GM20431 (cell line): ENCODE measurements around the gene TXNL4B.
"Not testable (repeated sequence)": the region's sequence is repeated elsewhere in the genome, so short reads cannot be mapped to it uniquely, and the experiment has no call there.

Experiments
- in situ Hi-C: fragments of 300-500 bp; cut with MseI, MboI; formaldehyde crosslinking; loops from one replicate; pipeline ENCODE4 v1.15.0; 2020; ENCODE audit warnings: low sequenced_read_pairs; ENCODE audit not compliant: unreplicated experiment

The TXNL4B gene

DNA sequence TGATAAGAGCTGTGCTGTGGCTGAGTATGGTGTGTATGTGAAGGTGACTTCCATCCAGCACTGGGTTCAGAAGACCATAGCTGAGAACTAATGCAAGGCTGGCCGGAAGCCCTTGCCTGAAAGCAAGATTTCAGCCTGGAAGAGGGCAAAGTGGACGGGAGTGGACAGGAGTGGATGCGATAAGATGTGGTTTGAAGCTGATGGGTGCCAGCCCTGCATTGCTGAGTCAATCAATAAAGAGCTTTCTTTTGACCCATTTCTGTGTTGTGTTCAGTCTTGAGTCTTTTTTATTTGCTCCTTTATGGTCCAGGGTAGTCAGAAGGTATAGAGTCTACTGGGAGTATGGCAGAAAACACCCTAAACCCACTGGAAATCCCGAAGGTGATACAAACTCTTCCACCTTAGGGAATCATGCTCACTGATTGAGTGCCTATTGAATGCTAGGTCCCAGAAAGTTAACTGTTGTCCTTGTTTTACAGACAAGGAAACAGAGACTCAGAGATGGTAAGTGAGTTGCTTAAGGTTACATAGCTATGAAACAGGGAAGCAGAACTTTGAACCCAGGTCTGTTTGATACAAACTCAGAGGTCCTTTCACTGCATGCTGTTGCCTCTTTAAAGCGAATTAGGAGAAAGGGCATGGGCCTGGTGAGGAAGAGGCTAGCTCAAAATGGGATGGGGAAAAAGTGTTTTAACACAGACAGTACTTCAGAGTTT is 16.3 kb downstream of the TXNL4B start:
- in situ Hi-C loops = not testable (repeated sequence)

DNA sequence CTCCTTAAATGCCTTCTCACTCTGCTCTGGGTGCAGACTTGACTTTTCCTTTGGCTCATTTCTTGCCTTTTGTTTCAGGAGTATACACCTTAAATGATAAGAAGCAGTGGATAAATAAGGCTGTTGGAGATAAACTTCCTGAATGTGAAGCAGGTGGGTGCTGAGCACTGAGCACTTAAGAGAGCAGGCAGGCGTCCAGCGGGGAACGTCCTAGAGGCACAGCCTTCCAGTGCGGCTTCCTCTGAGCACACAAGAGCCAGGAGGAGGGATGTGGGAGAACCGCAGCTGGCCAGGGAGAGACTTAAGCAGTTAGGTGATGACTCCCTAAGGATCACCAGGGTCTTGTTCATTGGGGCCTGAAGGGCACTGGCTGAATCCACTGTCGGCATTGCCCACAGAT is 18.4 kb downstream of the TXNL4B start:
- in situ Hi-C loops = not testable (repeated sequence)

DNA sequence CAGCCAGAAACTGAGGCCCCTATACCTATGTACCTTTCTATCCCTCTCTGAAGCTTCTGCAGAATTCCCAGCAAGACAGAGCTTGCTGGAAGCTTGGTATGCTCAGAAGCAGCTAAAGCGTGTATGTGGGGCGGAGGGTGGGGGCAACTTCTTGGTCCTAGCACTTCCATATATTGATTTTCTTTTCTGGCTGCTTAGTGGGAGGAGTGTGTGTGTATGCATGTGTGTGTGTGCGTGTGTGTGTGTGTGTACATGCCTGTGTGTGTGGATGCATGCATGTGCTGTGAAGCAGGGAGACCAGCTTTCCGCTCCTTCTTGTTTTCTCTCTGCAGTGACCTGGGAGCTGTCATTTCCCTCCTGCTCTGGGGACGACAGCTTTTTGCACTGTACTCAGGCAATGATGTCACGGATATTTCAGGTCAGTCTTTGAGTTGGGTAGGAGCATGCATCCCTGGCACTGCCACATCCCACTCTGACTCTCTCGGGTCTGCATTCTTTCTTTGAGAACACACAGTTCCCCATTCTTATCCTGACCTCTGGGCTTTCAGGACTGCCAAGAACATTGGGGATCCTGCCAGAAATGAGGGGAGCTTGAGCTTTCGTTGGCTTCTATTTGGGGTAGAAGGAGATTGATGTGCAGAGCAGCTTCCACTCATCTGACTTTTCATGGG is 19.7 kb downstream of the TXNL4B start:
- in situ Hi-C loops = no loop called here

DNA sequence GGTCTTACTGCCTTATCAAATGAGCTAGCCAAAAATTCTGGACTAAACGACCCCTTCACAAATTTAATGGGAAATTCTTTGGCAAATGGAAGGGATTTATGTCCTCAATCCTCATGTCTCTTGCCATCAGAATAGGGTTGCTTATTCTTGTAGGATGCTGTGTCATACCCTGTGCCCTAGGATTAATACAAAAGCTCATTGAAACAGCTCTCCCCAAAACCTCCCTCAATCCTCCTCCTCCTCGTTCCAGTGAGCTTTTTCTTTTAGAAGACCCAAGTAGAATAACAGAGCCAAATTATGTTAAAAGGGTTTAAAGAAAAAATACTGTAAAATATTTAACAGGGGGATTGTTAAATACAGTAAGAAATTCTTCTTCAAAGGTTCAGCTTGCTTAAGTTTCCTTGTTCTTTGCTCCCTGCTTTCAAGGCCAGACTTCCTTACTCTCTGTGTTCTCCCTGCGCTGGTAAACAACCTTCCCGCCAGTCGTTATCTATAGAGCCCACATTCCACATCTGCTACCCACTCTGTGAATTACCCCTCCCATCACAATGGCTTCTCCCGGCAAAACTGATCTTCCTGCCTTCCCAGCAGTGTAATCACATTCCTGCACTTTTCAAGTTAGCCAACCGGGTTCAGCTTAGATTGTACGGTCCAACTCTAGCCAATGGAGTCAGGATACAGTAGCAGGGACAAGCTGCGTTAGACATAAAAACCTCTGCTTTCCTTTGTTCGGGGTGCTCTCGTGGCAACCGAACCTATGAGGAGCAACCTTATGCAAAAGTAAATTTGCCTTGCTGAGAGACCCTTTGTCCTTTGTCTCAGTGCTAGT is 20.7 kb downstream of the TXNL4B start:
- in situ Hi-C loops = no loop called here

DNA sequence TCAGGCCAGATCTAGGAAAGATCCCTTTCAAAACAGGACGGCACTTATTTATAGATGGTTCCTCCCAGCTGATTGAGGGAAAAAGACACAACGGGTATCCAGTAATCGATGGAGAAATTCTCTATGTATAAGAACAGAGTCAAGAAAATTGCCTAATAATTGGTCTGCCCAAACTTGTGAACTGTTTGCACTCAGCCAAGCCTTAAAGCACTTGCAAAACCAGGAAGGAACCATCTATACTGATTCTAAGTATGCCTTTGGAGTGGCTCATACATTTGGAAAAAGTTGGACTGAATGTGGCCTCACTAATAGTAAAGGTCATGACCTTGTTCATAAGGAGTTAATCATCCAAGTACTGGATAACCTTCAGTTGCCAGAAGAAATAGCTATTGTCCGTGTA is 24.5 kb downstream of the TXNL4B start:
- in situ Hi-C loops = no loop called here

DNA sequence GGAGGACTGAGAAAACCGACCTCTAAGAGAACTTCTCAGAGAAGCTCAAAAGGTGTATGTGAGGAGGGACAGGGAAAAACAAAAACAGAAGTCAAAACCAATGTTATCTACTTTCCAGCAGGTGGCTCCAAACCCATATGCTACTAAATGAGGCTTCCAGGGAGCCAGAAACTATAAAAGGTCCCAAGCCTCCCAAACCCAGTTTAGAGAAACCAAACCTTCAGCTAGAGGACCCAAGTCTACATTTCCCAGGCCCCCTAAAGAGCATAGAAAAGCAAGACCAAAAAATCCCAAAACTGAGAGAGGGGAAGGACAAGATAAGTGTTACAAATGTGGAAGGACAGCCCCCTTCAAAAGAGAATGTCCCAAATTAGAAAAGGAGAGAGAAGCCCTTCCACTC is 26.7 kb downstream of the TXNL4B start:
- in situ Hi-C loops = no loop called here

DNA sequence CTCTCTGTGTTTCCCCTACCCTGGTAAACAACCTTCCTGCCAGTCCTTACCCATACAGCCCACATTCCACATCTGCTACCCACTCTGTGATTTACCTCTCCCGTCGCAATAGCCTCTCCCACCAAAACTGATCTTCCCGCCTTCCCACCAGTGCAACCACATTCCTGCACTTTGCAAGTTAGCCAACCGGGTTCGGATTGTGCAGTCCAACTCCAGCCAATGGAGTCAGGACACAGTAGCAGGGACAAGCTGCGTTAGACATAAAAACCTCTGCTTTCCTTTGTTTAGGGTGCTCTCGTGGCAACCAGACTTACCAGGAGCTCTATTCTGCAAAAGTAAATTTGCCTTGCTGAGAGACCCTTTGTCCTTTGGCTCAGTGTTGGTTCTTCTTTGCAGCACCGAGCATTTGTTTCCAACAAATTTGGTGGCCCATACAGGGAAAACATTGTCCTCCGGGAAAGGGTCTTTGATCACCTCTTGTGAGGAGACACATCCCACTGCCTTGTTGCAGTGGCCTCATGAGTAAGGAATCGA is 29.0 kb downstream of the TXNL4B start:
- in situ Hi-C loops = no loop called here

DNA sequence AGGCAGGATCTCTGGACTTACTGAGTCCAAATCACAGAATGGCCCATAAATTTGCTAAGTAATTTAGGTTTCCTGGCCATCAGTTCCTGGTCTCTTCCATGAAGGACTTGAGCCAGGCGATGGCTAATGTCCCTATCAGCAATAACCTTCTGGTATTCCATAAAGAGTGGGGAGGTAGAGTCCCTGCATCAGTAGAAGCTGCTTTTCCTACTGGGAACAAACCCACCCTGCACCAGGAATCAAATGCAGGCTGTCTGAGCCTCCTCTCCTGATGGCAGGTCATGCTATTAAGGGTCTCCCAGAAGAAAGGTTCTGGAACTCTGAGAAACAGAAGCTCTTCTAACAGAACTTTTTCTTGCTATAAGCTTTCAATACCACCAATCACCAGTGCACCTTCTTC is 31.9 kb downstream of the TXNL4B start:
- in situ Hi-C loops = no loop called here

DNA sequence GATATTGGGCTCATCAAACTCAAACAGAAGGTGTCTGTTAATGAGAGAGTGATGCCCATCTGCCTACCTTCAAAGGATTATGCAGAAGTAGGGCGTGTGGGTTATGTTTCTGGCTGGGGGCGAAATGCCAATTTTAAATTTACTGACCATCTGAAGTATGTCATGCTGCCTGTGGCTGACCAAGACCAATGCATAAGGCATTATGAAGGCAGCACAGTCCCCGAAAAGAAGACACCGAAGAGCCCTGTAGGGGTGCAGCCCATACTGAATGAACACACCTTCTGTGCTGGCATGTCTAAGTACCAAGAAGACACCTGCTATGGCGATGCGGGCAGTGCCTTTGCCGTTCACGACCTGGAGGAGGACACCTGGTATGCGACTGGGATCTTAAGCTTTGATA is 33.0 kb downstream of the TXNL4B start:
- in situ Hi-C loops = no loop called here

DNA sequence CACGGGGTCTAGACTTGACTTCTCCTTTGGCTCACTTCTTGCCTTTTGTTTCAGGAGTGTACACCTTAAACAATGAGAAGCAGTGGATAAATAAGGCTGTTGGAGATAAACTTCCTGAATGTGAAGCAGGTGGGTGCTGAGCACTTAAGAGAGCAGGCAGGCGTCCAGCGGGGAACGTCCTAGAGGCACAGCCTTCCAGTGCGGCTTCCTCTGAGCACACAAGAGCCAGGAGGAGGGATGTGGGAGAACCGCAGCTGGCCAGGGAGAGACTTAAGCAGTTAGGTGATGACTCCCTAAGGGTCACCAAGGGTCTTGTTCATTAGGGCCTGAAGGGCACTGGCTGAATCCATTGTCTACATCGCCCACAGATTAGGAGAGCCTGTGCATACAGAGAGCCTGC is 34.4 kb downstream of the TXNL4B start:
- in situ Hi-C loops = not testable (repeated sequence)

DNA sequence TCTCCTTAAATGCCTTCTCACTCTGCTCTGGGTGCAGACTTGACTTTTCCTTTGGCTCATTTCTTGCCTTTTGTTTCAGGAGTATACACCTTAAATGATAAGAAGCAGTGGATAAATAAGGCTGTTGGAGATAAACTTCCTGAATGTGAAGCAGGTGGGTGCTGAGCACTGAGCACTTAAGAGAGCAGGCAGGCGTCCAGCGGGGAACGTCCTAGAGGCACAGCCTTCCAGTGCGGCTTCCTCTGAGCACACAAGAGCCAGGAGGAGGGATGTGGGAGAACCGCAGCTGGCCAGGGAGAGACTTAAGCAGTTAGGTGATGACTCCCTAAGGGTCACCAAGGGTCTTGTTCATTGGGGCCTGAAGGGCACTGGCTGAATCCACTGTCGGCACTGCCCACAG is 36.1 kb downstream of the TXNL4B start:
- in situ Hi-C loops = not testable (repeated sequence)

DNA sequence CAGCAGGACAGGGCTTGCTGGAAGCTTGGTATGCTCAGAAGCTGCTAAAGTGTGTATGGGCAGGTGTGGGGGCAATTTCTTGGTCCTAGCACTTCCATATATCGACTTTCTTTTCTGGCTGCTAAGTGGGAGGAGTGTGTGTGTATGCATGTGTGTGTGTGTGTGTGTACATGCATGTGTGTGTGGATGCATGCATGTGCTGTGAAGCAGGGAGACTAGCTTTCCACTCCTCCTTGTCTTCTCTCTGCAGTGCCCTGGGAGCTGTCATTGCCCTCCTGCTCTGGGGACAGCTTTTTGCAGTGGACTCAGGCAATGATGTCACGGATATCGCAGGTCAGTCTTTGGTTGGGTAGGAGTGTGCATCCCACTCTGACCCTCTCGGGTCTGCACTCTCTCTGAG is 37.5 kb downstream of the TXNL4B start:
- in situ Hi-C loops = no loop called here

DNA sequence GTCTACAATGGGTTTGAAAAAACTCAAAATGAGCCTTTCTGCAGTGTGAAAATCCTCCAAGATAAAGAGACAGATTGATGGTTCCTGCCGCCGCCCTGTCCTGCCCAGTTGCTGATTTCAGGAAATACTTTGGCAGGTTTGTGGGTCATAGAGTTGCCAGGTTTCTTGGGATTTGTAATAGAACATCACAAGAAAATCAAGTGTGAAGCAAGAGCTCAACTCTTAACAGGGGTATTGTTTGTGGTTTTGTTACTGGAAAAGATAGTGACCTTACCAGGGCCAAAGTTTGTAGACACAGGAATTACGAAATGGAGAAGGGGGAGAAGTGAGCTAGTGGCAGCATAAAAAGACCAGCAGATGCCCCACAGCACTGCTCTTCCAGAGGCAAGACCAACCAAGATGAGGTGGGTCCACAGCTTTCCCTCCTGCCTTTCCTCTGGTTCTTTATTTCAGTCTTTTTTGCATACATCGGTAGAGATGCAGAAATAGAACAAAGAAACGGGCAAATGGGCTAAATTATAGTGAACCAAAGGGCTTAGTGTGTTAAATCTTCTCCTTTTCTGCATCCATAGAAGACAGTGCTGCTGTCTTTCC is 39.1 kb downstream of the TXNL4B start, which contains the start of gene HP:
Gene HP (plus strand): TSS at position 252 of the 594 bp plus-strand sequence. CDS start 148 bp downstream, at position 400.
- in situ Hi-C loops = not testable (repeated sequence)

DNA sequence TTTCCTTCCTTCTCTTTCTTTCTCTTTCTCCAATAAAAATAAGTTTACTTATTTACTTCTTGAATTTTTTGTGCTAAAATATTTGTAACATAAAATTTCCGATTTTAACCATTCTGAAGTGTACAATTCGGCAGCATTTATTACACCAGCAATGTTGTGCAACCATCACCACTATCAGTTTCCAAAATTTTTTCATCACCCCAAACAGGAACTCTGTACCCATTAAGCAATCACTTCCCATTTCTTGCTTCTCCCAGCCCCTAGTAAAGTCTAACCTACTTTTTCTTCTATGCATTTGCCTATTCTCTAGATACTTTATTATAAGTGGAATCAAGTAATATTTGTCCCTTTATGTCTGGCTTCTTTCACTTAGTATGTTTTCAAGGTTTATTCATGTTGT is 41.6 kb downstream of the TXNL4B start:
- in situ Hi-C loops = no loop called here

DNA sequence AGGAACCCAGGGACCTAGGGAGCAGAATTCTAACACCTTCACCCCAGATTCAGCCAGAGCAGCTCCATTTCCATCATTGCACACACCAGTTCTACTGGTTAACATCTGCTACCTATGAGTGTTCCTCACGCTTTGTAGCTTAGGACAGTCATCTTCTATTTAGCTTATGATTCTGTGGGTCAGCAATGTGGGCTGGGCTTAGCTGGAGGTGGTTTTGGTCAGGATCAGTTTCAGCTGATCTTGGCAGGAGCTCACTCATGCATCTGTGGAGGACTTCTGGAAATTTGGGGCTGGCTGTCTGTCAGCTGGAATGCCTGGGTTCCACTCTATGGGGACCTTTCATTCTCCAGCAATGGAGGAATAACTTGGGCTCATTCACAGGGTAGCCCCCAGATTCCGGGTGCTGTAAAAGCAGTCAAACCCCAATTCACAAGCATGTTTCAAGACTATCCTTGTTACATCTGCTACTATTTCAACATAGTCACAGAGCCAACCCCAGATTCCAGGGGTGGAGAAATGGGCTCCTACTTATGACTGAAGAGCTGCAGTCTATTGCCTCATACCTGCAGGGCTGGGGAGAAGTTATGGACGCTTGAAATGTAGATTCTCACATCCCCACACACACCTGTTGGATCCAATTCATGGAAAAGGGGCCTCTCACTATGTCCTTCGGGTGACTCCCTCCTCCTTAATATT is 42.5 kb downstream of the TXNL4B start:
- in situ Hi-C loops = no loop called here

DNA sequence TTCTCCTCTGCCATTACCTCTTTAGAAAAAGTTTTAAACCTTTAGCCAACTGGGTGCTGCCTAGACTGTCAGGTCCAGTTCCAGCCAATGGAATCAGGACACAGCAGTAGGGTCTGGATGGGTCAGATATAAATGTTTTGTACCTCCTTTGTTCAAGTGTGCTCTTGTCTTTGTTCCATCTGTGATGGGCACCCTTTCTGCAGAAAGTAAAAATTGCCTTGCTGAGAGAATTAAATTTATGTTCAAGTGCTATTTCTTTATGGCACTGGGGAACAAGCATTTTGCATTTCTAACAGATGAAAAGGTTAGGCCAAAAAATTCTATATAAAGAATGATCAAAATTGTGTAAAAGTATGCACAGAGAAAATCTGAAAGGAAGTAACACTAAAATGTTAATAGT is 44.3 kb downstream of the TXNL4B start:
- in situ Hi-C loops = no loop called here

DNA sequence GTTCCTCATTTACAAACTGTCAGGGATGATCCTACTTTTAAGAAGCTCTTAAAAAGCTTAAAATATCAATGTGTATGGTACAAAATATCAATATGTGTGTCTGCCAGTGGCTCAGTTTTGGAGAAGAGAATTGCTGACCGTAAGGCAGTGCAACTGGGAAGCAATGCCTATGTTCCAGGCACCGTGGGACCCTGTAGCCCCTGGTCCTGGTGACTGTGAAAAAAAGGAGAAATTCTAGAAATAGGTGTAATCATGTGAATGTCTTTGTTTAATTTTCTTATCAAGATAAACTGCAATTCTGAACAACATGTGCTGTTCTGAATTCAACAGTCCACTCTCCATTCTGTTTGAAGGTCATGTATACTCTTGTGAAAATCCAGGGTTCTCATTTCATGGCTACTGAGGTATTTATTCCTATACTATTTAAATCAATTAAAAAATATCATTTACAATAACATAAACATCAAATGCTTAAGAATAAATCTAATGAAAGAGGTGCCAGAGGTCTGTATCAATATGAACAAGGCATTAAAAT is 48.5 kb downstream of the TXNL4B start:
- in situ Hi-C loops = no loop called here

DNA sequence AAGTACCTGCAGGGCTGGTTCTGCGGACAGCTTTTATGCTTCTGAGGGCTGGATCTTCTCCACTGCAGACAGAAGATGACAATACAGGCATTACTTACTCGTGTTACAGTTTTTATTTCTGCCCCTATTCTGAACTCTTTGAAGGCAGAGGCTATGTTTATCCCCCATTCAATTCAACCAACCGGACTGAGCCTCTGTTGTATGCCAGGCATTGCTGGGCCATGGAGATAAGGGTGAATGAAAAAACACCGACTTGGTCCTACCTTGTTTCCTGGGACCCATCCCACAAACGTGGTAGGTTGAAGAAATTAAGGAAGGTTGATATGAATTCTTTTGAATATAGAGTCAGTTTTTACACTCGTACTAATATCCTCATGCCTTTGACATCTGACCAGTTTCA is 49.1 kb downstream of the TXNL4B start:
- in situ Hi-C loops = no loop called here

DNA sequence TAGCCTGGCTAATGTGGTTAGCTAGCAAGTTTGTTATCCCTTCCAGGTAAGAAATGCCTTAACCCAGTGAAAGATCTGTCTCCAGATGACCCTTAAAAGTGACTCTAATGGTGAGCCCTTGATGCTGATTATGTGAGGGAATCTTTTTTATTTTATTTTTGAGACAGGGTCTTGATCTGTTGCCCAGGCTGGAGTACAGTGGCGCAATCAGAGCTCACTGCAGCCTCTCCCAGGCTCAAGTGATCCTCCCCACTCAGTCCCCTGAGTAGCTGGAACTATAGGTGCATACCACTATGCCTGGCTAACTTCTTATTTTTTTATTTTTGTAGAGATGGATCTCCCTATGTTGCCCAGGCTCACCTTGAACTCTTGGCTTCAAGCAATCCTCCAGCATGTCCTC is 49.9 kb downstream of the TXNL4B start:
- in situ Hi-C loops = no loop called here

DNA sequence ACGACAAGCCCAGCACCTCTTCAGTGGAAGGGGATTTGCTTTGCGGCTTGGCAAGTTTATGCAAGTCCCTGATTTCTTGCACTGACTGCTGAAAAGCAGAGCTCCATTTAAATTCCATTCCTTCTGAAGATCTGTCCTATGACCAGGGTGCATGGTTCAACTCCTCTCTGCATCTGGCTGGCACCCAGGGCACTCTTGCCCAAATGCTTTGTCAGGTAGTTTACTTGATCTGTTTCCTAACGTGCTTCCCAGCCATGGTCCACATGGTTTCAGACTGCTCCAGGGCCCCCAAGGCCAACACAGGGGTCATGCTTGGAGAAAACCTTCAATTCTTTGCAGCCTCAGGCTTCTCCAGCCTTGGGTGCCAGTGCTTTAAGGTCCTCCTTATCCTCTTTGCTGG is 50.4 kb downstream of the TXNL4B start:
- in situ Hi-C loops = no loop called here
